ENCODE results near the gene AKAP11.

- no peak for TF ChIP-seq POLR2A (IDR thresholded peaks at IDR 0.05)
- TF ChIP-seq POLR2AphosphoS5 (IDR thresholded peaks at IDR 0.05) = no peak
Observed at GRCh38 chr13:42369071-42369797, 97.3 kb downstream of the AKAP11 start.
